HepG2 (cell line): Measurements from ENCODE around the gene CAMTA1. TPM values are rescaled to one million over a fixed set of nuclear protein-coding genes. Genes with fewer than 3 reads are reported as not detected.

Source experiments
- ATAC-seq: fragments of 200-7000 bp; cut with Tn5 transposase; 3 replicates; pipeline ENCODE4 v1.9.1; 2020; ENCODE audit warnings: mild to moderate bottlenecking, moderate library complexity
- BruUV-seq: library from RNA; stranded (reverse); fragments of 400-500 nt; replicated peaks from 2 replicates; lab custom pipeline; 2021; lab: Mats Ljungman, UMichigan
- CTCF ChIA-PET: fragments of 300-600 bp; formaldehyde crosslinking; extraction: SDS; loops from one replicate; lab custom pipeline; 2021; ENCODE audit warnings: low total read pairs, inconsistent platforms, low intra/inter-chr PET ratio; lab: Yijun Ruan, JAX
- POLR2A ChIA-PET: fragments of 350-600 bp; sonication (Branson Sonifier 250); formaldehyde crosslinking; loops from one replicate; lab custom pipeline; 2020; ENCODE audit warnings: antibody characterized with exemption, inconsistent platforms; lab: Yijun Ruan, JAX
- DNase-seq: peaks from one replicate; pipeline ENCODE4 v3.0.0-alpha.2; 2015; ENCODE audit warnings: low spot score
- FAIRE-seq: peaks from 3 replicates; lab custom pipeline; 2011; peaks lifted over from hg19 to GRCh38; lab: Jason Lieb, UNC
- H2AFZ ChIP-seq: one replicate; pipeline ENCODE4 v1.6.1; 2011; ENCODE audit warnings: low read length, inconsistent platforms
- H3K27ac ChIP-seq: fragments of 300-600 bp; 3 replicates; pipeline ENCODE4 v1.8.0; 2011; ENCODE audit warnings: mixed run types, mild to moderate bottlenecking, mixed read lengths, low read length, inconsistent platforms; ENCODE audit not compliant: insufficient read depth; ENCODE audit errors: extremely low read length
- H3K27me3 ChIP-seq, 2 experiments: fragments of 200-600 bp in 1 of 2; 2 replicates in 1 of 2; 3 replicates in 1 of 2; pipeline versions ENCODE4 v1.6.0 to v1.8.0; 2011; ENCODE audit warnings: low read length in 2 of 2, mild to moderate bottlenecking in 2 of 2, moderate library complexity in 2 of 2, inconsistent platforms in 1 of 2; ENCODE audit not compliant: insufficient read depth in 2 of 2, control insufficient read depth in 1 of 2
- H3K36me3 ChIP-seq, 2 experiments: fragments of 200-600 bp in 1 of 2; replicated peaks in 1 of 2; 2 replicates in 1 of 2; 3 replicates in 1 of 2; pipeline versions ENCODE4 v1.5.1 to v1.8.0; 2011; ENCODE audit warnings: low read length in 2 of 2, inconsistent platforms in 1 of 2; ENCODE audit not compliant: insufficient read depth in 2 of 2, control insufficient read depth in 1 of 2
- H3K4me1 ChIP-seq: 2 replicates; pipeline ENCODE4 v1.5.1; 2012; ENCODE audit warnings: low read length, inconsistent platforms; ENCODE audit not compliant: insufficient read depth
- H3K4me2 ChIP-seq: 2 replicates; pipeline ENCODE4 v1.6.0; 2011; ENCODE audit warnings: low read depth, low read length, inconsistent platforms
- H3K4me3 ChIP-seq, 3 experiments: fragments of 200-600 bp in 1 of 3; sonication (generic), shearing (Covaris generic) in 1 of 3; replicated peaks in 1 of 3; 2 replicates each; pipeline ENCODE4 v1.5.1; 2011 to 2016; ENCODE audit warnings: low read length in 3 of 3, inconsistent platforms in 2 of 3, low read depth in 2 of 3, mild to moderate bottlenecking in 2 of 3, control low read depth in 1 of 3, mixed read lengths in 1 of 3; ENCODE audit not compliant: insufficient read depth in 1 of 3
- H3K79me2 ChIP-seq: one replicate; pipeline ENCODE4 v1.6.1; 2011; ENCODE audit warnings: low read length, inconsistent platforms; ENCODE audit not compliant: insufficient read depth
- H3K9ac ChIP-seq: 2 replicates; pipeline ENCODE4 v1.6.0; 2011; ENCODE audit warnings: mild to moderate bottlenecking, low read depth, low read length, inconsistent platforms; ENCODE audit not compliant: insufficient read depth
- H3K9me3 ChIP-seq: 2 replicates; pipeline ENCODE4 v1.5.1; 2012; ENCODE audit warnings: mild to moderate bottlenecking, low read length
- H4K20me1 ChIP-seq: 2 replicates; pipeline ENCODE4 v1.6.0; 2011; ENCODE audit warnings: inconsistent platforms, mild to moderate bottlenecking, low read length, moderate library complexity; ENCODE audit not compliant: insufficient read depth
- DMAP1 ChIP-seq: IDR thresholded peaks from 2 replicates; pipeline ENCODE4 v1.6.1; 2016
- HOXA5 ChIP-seq: sonication (generic); formaldehyde crosslinking; IDR thresholded peaks from 2 replicates; pipeline ENCODE4 v1.4.0; 2020; ENCODE audit warnings: missing genetic modification reagents
- KAT8 ChIP-seq: IDR thresholded peaks from 2 replicates; pipeline ENCODE4 v1.6.1; 2016; ENCODE audit warnings: missing genetic modification reagents, missing compliant biosample characterization
- KLF9 ChIP-seq: IDR thresholded peaks from 2 replicates; pipeline ENCODE4 v1.6.1; 2016; ENCODE audit warnings: low read depth
- PHF20 ChIP-seq: sonication (generic); formaldehyde crosslinking; IDR thresholded peaks from 2 replicates; pipeline ENCODE4 v1.5.0; 2020; ENCODE audit warnings: mild to moderate bottlenecking, missing genetic modification reagents
- REST ChIP-seq, 2 experiments: IDR thresholded peaks; 2 replicates each; pipeline ENCODE4 v1.6.1; 2011 to 2012; ENCODE audit warnings: low read length in 2 of 2, borderline replicate concordance in 1 of 2, low read depth in 1 of 2, mild to moderate bottlenecking in 1 of 2, moderate library complexity in 1 of 2
- SRY ChIP-seq: sonication (generic); formaldehyde crosslinking; IDR thresholded peaks from 2 replicates; pipeline ENCODE4 v1.8.0; 2022; ENCODE audit warnings: mild to moderate bottlenecking, missing genetic modification reagents
- XBP1 ChIP-seq: sonication (generic); formaldehyde crosslinking; IDR thresholded peaks from 2 replicates; pipeline ENCODE4 v1.5.0; 2020; ENCODE audit warnings: missing genetic modification reagents
- ZNF432 ChIP-seq: sonication (generic); formaldehyde crosslinking; IDR thresholded peaks from 2 replicates; pipeline ENCODE4 v1.5.0; 2020; ENCODE audit warnings: missing genetic modification reagents, mild to moderate bottlenecking, borderline replicate concordance
- ZNF446 ChIP-seq: sonication (generic); formaldehyde crosslinking; IDR thresholded peaks from 2 replicates; pipeline ENCODE4 v1.5.0; 2020; ENCODE audit warnings: mild to moderate bottlenecking, missing genetic modification reagents
- WGBS: methylation state at CpG from one replicate; pipeline ENCODE4 v1.1.6; 2017; ENCODE audit warnings: low lambda C conversion rate; 5-methylcytosine and 5-hydroxymethylcytosine counted together
- in situ Hi-C: cut with HindIII; loops from 2 replicates; pipeline ENCODE4 v1.10.0; 2017; ENCODE audit warnings: low pct_unique_long_range_greater_than_20kb; ENCODE audit not compliant: extremely low pct_ligation_motif_present
- intact Hi-C: fragments of 100-400 bp; cut with micrococcal nuclease; formaldehyde crosslinking; loops from one replicate; pipeline ENCODE4 v1.10.0; 2022; ENCODE audit not compliant: unreplicated experiment
- polyA plus RNA-seq, 8 experiments: library from polyadenylated mRNA; depleted of rRNA in 3 of 8; stranded (reverse) in 7 of 8; unstranded in 1 of 8; fragments of >200 nt; fragmentation: Illumina TruSeq in 4 of 8; extraction: Trizol in 4 of 8; gene quantifications; 2 replicates each; pipeline versions ENCODE4 v1.2.1 to v1.2.3, GENCODE V29; 2011 to 2016; ENCODE audit warnings: low read depth in 4 of 8, missing spikeins in 1 of 8, mixed read lengths in 1 of 8; ENCODE audit not compliant: insufficient read depth in 1 of 8
- total RNA-seq, 5 experiments: library from RNA; depleted of rRNA; stranded (reverse); fragments of >200 nt; fragmentation: Illumina TruSeq; extraction: Trizol; gene quantifications; 2 replicates each; pipeline ENCODE4 v1.2.3, GENCODE V29; 2016; ENCODE audit warnings: low read depth in 1 of 5
- TF ChIP-seq, protein P1 (sequence below): IDR thresholded peaks from 2 replicates; pipeline ENCODE4 v1.6.1; 2016; ENCODE audit warnings: control low read depth
- TF ChIP-seq, protein P2 (sequence below): sonication (generic); formaldehyde crosslinking; IDR thresholded peaks from 2 replicates; pipeline ENCODE4 v1.5.0; 2020; ENCODE audit warnings: mild to moderate bottlenecking, missing genetic modification reagents, borderline replicate concordance

CAMTA1 gene
- total and polyA plus RNA-seq, 2 of the 13 experiments (the other 11 are each of a cell fraction or from before 2014, with no cell fraction given), result 25.0 to 36.4 TPM

DNA sequence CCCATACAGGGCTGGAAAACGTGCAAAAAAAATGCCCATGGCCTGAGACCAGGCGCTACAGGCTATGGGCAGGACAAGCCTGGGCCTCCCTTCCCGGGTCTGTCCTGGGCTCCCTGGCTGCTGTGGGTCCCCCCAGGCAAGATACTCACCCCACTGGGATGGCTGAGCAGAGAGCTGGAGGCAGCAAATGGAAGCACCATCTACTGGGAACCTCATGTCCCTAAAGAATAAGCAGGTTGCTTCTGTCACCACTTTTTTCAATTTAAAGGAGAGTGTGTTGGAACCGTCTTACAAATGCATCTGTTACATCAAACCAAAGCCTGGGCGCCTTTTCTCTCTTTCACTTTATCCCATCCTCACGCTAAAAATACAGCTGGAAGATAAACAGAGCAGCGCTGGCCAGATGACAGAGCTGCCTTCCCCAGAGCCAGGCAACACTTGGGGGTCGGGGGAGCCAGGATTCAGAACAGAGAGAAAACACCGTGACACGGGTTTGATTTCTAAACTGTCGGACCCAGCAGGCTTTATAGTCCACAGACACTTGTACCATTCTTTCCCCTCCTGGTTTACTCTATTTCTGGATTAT is 723.8 kb downstream of the CAMTA1 start:
- Histone ChIP-seq H3K4me2 (no peak overlapping the region), H3K27ac (no peak overlapping the region), H3K9me3 (no peaks in the 10 kb centered on the region), H3K36me3 (no peaks in the 10 kb centered on the region), H3K27me3 (peaks cover 1 to 10% of the 10 kb centered on the region in 2 experiments; a peak in 3 of 5 replicates), H3K79me2 (no peaks in the 10 kb centered on the region), H3K4me1 (peaks cover 19% of the 10 kb centered on the region), H4K20me1 (no peaks in the 10 kb centered on the region), H2AFZ (no peak overlapping the region), H3K9ac (no peak overlapping the region)
- CTCF ChIA-PET, result no interaction called here
- in situ Hi-C loops, result no loop called here
- ATAC-seq, result no peak
- WGBS, result 47% methylated on average over 11 of the region's 11 CpGs
- BruUV-seq, result no TSS peak
- POLR2A ChIA-PET, result no interaction called here
- intact Hi-C loops, result no loop called here
- no peak for DNase-seq
- no peak for FAIRE-seq
- TF ChIP-seq HOXA5 (CRISPR knock-in tag) (no peak), REST (IDR thresholded peaks at IDR 0.05; ENCODE audit: borderline replicate concordance in 1 of 2, low read depth in 1 of 2, low read length in 2 of 2) (no peak), XBP1 (CRISPR knock-in tag) (no peak), SRY (CRISPR knock-in tag) (no peak), ZNF446 (no peak), PHF20 (no peak), ZNF432 (no peak), DMAP1 (CRISPR knock-in tag) (no peak), KAT8 (CRISPR knock-in tag) (no peak), KLF9 (CRISPR knock-in tag) (no peak)
- TF ChIP-seq, protein P1, sequence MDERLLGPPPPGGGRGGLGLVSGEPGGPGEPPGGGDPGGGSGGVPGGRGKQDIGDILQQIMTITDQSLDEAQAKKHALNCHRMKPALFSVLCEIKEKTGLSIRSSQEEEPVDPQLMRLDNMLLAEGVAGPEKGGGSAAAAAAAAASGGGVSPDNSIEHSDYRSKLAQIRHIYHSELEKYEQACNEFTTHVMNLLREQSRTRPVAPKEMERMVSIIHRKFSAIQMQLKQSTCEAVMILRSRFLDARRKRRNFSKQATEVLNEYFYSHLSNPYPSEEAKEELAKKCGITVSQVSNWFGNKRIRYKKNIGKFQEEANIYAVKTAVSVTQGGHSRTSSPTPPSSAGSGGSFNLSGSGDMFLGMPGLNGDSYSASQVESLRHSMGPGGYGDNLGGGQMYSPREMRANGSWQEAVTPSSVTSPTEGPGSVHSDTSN (CRISPR knock-in tag), result no peak
- TF ChIP-seq, protein P2, sequence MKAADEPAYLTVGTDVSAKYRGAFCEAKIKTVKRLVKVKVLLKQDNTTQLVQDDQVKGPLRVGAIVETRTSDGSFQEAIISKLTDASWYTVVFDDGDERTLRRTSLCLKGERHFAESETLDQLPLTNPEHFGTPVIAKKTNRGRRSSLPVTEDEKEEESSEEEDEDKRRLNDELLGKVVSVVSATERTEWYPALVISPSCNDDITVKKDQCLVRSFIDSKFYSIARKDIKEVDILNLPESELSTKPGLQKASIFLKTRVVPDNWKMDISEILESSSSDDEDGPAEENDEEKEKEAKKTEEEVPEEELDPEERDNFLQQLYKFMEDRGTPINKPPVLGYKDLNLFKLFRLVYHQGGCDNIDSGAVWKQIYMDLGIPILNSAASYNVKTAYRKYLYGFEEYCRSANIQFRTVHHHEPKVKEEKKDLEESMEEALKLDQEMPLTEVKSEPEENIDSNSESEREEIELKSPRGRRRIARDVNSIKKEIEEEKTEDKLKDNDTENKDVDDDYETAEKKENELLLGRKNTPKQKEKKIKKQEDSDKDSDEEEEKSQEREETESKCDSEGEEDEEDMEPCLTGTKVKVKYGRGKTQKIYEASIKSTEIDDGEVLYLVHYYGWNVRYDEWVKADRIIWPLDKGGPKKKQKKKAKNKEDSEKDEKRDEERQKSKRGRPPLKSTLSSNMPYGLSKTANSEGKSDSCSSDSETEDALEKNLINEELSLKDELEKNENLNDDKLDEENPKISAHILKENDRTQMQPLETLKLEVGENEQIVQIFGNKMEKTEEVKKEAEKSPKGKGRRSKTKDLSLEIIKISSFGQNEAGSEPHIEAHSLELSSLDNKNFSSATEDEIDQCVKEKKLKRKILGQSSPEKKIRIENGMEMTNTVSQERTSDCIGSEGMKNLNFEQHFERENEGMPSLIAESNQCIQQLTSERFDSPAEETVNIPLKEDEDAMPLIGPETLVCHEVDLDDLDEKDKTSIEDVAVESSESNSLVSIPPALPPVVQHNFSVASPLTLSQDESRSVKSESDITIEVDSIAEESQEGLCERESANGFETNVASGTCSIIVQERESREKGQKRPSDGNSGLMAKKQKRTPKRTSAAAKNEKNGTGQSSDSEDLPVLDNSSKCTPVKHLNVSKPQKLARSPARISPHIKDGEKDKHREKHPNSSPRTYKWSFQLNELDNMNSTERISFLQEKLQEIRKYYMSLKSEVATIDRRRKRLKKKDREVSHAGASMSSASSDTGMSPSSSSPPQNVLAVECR, result no peak
- TF ChIP-seq, all 625 proteins: peak for 0
- H3K4me3 ChIP-seq, result no peak overlapping the region
